ENCODE data around the gene MAL.

The MAL gene

DNA sequence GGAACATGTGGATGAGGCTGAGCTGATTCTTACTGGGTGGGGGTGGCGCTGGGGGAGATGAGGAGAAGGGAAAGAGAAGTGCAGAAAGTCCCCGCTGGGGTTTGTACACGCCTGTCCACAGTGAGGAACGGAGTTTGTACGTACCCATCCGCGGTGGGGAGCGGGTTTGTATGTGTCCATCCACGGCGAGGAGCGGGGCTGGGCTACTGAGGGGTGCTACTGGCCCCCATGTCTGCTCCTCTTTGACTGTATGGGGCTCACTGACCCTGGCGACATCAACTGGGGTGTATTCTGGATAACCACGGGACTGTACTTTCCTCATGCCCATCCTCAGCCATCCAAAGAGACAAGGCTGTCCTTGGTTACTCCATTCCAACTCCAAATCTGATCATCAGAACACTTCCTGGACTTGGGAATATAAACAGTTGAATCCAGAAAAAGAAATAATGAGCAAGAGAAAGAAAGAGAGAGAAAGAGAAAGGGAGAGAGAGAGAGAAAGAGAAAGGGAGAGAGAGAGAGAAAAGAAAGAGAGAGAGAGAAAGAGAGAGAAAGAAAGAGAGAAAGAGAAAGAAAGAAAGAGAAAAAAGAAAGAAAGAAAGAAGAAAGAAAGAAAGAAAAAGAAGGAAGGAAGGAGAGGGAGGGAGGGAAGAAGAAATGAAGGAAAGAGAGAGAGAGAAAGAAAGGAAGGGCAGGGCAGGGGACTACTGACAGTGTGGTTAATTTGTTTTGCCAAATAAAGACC, 21.0 kb downstream of the MAL start:
- no peak overlapping the region for H2AFZ ChIP-seq (ENCODE audit: low read length)
- no peak overlapping the region for H3K4ac ChIP-seq (ENCODE audit: low read length)
- no peaks in the 10 kb centered on the region for H3K36me3 ChIP-seq (replicated peaks in 1 of 2; ENCODE audit: control insufficient read depth in 2 of 2, insufficient read depth in 2 of 2, low read length in 2 of 2)
- no peaks in the 10 kb centered on the region for H3K9me3 ChIP-seq (replicated peaks in 1 of 2; ENCODE audit: control insufficient read depth in 2 of 2, insufficient read depth in 1 of 2, low read depth in 1 of 2, low read length in 2 of 2)
- no peak overlapping the region for H4K8ac ChIP-seq (ENCODE audit: low read depth, low read length)
- H3K79me1 ChIP-seq (ENCODE audit: low read depth, low read length) = no peaks in the 10 kb centered on the region
- H3K23ac ChIP-seq (ENCODE audit: low read depth, low read length, poor library complexity) = no peak overlapping the region
- no peak overlapping the region for H3K4me3 ChIP-seq (ENCODE audit: low read length in 2 of 2)
- peaks cover 0 to 30% (median 0%) of the 10 kb centered on the region in 3 experiments for H3K27me3 ChIP-seq (ENCODE audit: control insufficient read depth in 3 of 3, insufficient read depth in 3 of 3, low read depth in 1 of 3, low read length in 3 of 3)
- no peaks in the 10 kb centered on the region for H3K4me1 ChIP-seq (ENCODE audit: control insufficient read depth in 2 of 2, insufficient read depth in 1 of 2, low read depth in 1 of 2, low read length in 2 of 2)
- H2BK5ac ChIP-seq (ENCODE audit: low read length) = no peak overlapping the region
- H2AK5ac ChIP-seq (ENCODE audit: low read depth, low read length) = peak overlapping the region; percentile 20
- H4K91ac ChIP-seq (ENCODE audit: low read depth, low read length, poor library complexity) = no peak overlapping the region
- DNase-seq (ENCODE audit: low spot score) = no peak
- no peak overlapping the region for H3K4me2 ChIP-seq (ENCODE audit: insufficient read depth, low read length, poor library complexity, severe bottlenecking)
- no peak overlapping the region for H3K27ac ChIP-seq (replicated peaks; ENCODE audit: low read length)
- no peak overlapping the region for H3K9ac ChIP-seq (ENCODE audit: low read depth, low read length, poor library complexity)
- no peak overlapping the region for H2BK120ac ChIP-seq (ENCODE audit: low read depth, low read length)
- peak overlapping the region; percentile 15 for H3K18ac ChIP-seq (ENCODE audit: low read length)
- no CpG with 5 or more reads among the region's 13 CpGs for WGBS, 2 donors (ENCODE audit: extremely low coverage in 2 of 2, insufficient read length in 2 of 2, insufficient replicate concordance in 1 of 2)
- H3K14ac ChIP-seq (ENCODE audit: low read length) = no peak overlapping the region
- H2BK15ac ChIP-seq (ENCODE audit: low read length) = no peak overlapping the region
- H2BK12ac ChIP-seq (ENCODE audit: low read length) = no peak overlapping the region

DNA sequence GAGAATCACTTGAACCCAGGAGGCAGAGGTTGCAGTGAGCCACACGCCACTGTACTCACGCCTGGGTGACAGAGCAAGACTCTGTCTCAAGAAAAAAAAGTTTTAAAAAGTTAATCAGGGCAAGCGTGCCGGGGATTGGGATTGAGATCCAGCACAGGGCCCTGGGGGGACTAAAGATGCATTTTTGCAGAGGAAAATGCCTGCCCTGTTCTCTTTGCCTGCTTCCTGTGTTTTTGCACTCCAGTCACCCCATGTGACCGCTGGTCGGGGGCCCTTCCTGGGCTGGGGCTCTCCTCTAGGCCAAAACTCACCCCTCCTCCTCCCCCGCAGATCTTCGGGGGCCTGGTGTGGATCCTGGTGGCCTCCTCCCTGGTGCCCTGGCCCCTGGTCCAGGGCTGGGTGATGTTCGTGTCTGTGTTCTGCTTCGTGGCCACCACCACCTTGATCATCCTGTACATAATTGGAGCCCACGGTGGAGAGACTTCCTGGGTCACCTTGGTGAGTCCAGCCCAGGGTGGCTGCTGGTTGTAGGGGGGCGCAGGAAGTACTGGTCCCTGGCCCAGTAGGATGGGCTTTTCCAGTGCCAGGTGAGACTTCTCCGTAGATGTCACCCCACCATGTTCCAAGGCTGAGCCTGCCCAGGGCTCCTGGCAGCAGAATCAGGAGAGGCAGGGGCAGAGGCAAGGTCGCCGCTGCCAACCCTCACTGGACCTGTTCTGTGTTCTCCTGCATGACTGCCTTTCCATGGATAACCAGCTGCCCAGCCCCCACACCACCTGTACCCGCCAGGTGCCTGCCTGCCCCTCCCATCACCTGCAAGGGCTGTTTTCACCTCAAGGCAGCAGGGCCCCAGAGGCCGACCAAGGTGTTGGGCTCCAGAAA, 22.4 kb downstream of the MAL start:
- H2AK5ac ChIP-seq (ENCODE audit: low read depth, low read length) = peak overlapping the region; percentile 60
- H3K4ac ChIP-seq (ENCODE audit: low read length) = no peak overlapping the region
- no peak overlapping the region for H3K14ac ChIP-seq (ENCODE audit: low read length)
- no peaks in the 10 kb centered on the region for H3K36me3 ChIP-seq (replicated peaks in 1 of 2; ENCODE audit: control insufficient read depth in 2 of 2, insufficient read depth in 2 of 2, low read length in 2 of 2)
- peak overlapping the region; percentile 75 for H2BK12ac ChIP-seq (ENCODE audit: low read length)
- peak overlapping the region; percentile 35 for H3K18ac ChIP-seq (ENCODE audit: low read length)
- H2BK15ac ChIP-seq (ENCODE audit: low read length) = no peak overlapping the region
- H2BK120ac ChIP-seq (ENCODE audit: low read depth, low read length) = no peak overlapping the region
- no CpG with 5 or more reads among the region's 17 CpGs for WGBS, 2 donors (ENCODE audit: extremely low coverage in 2 of 2, insufficient read length in 2 of 2, insufficient replicate concordance in 1 of 2)
- H3K23ac ChIP-seq (ENCODE audit: low read depth, low read length, poor library complexity) = peak overlapping the region; percentile 38
- H3K27ac ChIP-seq (replicated peaks; ENCODE audit: low read length) = no peak overlapping the region
- H3K27me3 ChIP-seq (ENCODE audit: control insufficient read depth in 3 of 3, insufficient read depth in 3 of 3, low read depth in 1 of 3, low read length in 3 of 3) = peaks cover 0 to 23% (median 0%) of the 10 kb centered on the region in 3 experiments
- H3K4me3 ChIP-seq (ENCODE audit: low read length in 2 of 2) = no peak overlapping the region
- no peak for DNase-seq (ENCODE audit: low spot score)
- no peak overlapping the region for H2AFZ ChIP-seq (ENCODE audit: low read length)
- H2BK5ac ChIP-seq (ENCODE audit: low read length) = no peak overlapping the region
- H3K4me1 ChIP-seq (ENCODE audit: control insufficient read depth in 2 of 2, insufficient read depth in 1 of 2, low read depth in 1 of 2, low read length in 2 of 2) = no peaks in the 10 kb centered on the region
- H3K9me3 ChIP-seq (replicated peaks in 1 of 2; ENCODE audit: control insufficient read depth in 2 of 2, insufficient read depth in 1 of 2, low read depth in 1 of 2, low read length in 2 of 2) = no peaks in the 10 kb centered on the region
- H3K9ac ChIP-seq (ENCODE audit: low read depth, low read length, poor library complexity) = no peak overlapping the region
- no peak overlapping the region for H3K4me2 ChIP-seq (ENCODE audit: insufficient read depth, low read length, poor library complexity, severe bottlenecking)
- H4K91ac ChIP-seq (ENCODE audit: low read depth, low read length, poor library complexity) = no peak overlapping the region
- no peaks in the 10 kb centered on the region for H3K79me1 ChIP-seq (ENCODE audit: low read depth, low read length)
- H4K8ac ChIP-seq (ENCODE audit: low read depth, low read length) = no peak overlapping the region

DNA sequence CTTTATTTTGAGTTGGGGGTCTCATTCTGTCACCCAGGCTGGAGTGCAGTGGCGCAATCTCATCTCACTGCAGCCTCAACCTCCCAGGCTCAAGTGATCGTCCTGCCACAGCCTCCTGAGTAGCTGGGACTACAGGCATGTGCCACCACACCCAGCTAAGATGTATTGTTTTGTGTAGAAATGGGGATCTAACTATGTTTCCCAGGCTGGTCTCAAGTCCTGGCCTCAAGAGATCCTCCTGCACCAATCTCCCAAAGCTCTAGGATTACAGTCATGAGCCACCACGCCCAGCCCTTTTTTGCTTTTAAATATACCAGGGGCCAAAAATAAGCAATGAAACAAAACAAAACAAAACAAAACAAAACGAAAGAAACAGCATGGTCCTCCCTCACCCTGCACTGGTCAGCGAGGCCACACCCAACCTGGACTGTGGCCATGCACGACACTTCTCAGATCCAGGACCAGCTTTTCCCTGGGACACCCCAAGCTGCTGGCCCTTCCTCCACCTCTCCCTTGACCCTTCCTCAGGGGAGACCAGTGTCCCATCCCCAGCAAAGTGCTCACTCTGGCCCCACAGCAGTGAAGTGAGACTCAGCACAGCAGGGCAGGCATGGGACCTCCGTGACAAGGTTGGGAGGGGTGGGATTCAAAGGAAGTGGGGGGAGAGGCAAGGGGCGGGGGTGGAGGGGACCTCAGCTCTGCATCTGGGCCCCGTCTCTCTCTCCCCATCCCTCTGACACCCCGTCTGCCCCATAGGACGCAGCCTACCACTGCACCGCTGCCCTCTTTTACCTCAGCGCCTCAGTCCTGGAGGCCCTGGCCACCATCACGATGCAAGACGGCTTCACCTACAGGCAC, 23.5 kb downstream of the MAL start:
- H2AK5ac ChIP-seq (ENCODE audit: low read depth, low read length) = no peak overlapping the region
- no peak for DNase-seq (ENCODE audit: low spot score)
- no CpG with 5 or more reads among the region's 15 CpGs for WGBS, 2 donors (ENCODE audit: extremely low coverage in 2 of 2, insufficient read length in 2 of 2, insufficient replicate concordance in 1 of 2)

More for the DNA sequence above, 23.5 kb downstream of the MAL start:
- Histone ChIP-seq H2AFZ (ENCODE audit: low read length) (no peak overlapping the region), H3K27ac (replicated peaks; ENCODE audit: low read length) (no peak overlapping the region), H3K79me1 (ENCODE audit: low read depth, low read length) (no peaks in the 10 kb centered on the region), H3K14ac (ENCODE audit: low read length) (no peak overlapping the region), H2BK120ac (ENCODE audit: low read depth, low read length) (no peak overlapping the region), H2BK12ac (ENCODE audit: low read length) (no peak overlapping the region), H4K8ac (ENCODE audit: low read depth, low read length) (no peak overlapping the region), H2BK15ac (ENCODE audit: low read length) (no peak overlapping the region), H3K23ac (ENCODE audit: low read depth, low read length, poor library complexity) (peak overlapping the region; percentile 67), H4K91ac (ENCODE audit: low read depth, low read length, poor library complexity) (peak overlapping the region; percentile 28), H3K9ac (ENCODE audit: low read depth, low read length, poor library complexity) (peak overlapping the region; percentile 27), H3K4me2 (ENCODE audit: insufficient read depth, low read length, poor library complexity, severe bottlenecking) (no peak overlapping the region), H3K18ac (ENCODE audit: low read length) (peak overlapping the region; percentile 49), H2BK5ac (ENCODE audit: low read length) (peak overlapping the region; percentile 55), H3K27me3 (ENCODE audit: control insufficient read depth in 3 of 3, insufficient read depth in 3 of 3, low read depth in 1 of 3, low read length in 3 of 3) (peaks cover 0 to 18% (median 0%) of the 10 kb centered on the region in 3 experiments), H3K9me3 (replicated peaks in 1 of 2; ENCODE audit: control insufficient read depth in 2 of 2, insufficient read depth in 1 of 2, low read depth in 1 of 2, low read length in 2 of 2) (no peaks in the 10 kb centered on the region), H3K36me3 (replicated peaks in 1 of 2; ENCODE audit: control insufficient read depth in 2 of 2, insufficient read depth in 2 of 2, low read length in 2 of 2) (no peaks in the 10 kb centered on the region), H3K4ac (ENCODE audit: low read length) (no peak overlapping the region), H3K4me3 (ENCODE audit: low read length in 2 of 2) (peak overlapping the region in 1 of 2 donors; percentile 47), H3K4me1 (ENCODE audit: control insufficient read depth in 2 of 2, insufficient read depth in 1 of 2, low read depth in 1 of 2, low read length in 2 of 2) (no peaks in the 10 kb centered on the region)
